Loucy (cell line): ENCODE data around the gene LTB.

ENCODE experiments used
- EZH2phosphoT487 ChIP-seq: fragments of 200-600 bp; IDR thresholded peaks from 2 replicates; pipeline ENCODE4 v1.6.1; 2018; ENCODE audit warnings: antibody characterized with exemption, mild to moderate bottlenecking, moderate library complexity, borderline replicate concordance
- TF ChIP-seq, protein P1 (sequence below): fragments of 200-600 bp; sonication (generic); conservative IDR thresholded peaks from 2 replicates; pipeline ENCODE4 v1.5.1; 2014; ENCODE audit warnings: mild to moderate bottlenecking, antibody characterized with exemption, low read length

DNA sequence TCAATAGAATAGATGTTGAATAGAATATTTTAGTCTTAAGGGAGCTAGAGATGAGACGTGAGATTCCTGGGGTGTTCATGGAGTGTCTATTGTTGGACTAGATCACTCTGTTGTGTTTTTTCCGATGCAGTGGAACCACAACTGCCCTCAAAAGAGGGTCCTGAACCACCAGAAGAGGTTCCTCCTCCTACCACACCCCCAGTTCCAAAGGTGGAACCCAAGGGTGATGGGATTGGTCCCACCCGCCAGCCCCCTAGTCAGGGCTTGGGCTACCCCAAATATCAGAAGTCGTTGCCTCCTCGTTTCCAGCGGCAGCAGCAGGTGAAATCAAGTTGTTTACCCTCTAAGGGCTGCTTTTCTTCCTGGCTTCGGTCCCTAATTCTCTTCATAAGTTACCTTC, 46.8 kb upstream of the LTB start:
- TF ChIP-seq, protein P1, sequence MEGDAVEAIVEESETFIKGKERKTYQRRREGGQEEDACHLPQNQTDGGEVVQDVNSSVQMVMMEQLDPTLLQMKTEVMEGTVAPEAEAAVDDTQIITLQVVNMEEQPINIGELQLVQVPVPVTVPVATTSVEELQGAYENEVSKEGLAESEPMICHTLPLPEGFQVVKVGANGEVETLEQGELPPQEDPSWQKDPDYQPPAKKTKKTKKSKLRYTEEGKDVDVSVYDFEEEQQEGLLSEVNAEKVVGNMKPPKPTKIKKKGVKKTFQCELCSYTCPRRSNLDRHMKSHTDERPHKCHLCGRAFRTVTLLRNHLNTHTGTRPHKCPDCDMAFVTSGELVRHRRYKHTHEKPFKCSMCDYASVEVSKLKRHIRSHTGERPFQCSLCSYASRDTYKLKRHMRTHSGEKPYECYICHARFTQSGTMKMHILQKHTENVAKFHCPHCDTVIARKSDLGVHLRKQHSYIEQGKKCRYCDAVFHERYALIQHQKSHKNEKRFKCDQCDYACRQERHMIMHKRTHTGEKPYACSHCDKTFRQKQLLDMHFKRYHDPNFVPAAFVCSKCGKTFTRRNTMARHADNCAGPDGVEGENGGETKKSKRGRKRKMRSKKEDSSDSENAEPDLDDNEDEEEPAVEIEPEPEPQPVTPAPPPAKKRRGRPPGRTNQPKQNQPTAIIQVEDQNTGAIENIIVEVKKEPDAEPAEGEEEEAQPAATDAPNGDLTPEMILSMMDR: no peak
- TF ChIP-seq EZH2phosphoT487: no peak
